ENCODE measurements around the gene DGKI.

GRCh38 chr7:137818036-137818435 is 28.7 kb downstream of the DGKI start:
- TF ChIP-seq YY1 (IDR thresholded peaks at IDR 0.05; ENCODE audit: insufficient read depth, insufficient read length) (no peak), ZNF274 (IDR thresholded peaks at IDR 0.05; ENCODE audit: low read depth, low read length) (no peak), SUZ12 (IDR thresholded peaks at IDR 0.05; ENCODE audit: extremely low read depth, insufficient read depth, insufficient read length) (no peak)

All from NT2/D1 (cell line).